Gastroesophageal sphincter (tissue), 4 donors: ENCODE results near the gene USP12. TPM values are rescaled to one million over a fixed set of nuclear protein-coding genes. Genes with fewer than 3 reads are reported as not detected.
A peak's percentile ranks its signal among the peaks of the same experiment; 100 is the strongest.

Source experiments
- ATAC-seq: fragments of 150-250 bp; one replicate; pipeline ENCODE4 v1.9.1; 2016; ENCODE audit warnings: mild to moderate bottlenecking, moderate library complexity
- H3K27ac ChIP-seq, 4 donors: fragments of 200-600 bp; sonication (generic) in 3 of 4; 1 replicate in 3 of 4; 2 replicates in 1 of 4; pipeline ENCODE4 v1.5.1; 2016 to 2019
- H3K27me3 ChIP-seq: fragments of 200-600 bp; sonication (generic); one replicate; pipeline ENCODE4 v1.5.1; 2019
- H3K36me3 ChIP-seq, 2 donors: fragments of 200-600 bp; sonication (generic); one replicate each; pipeline ENCODE4 v1.5.1; 2019; ENCODE audit warnings: control low read depth in 1 of 2
- H3K4me1 ChIP-seq, 3 donors: fragments of 200-600 bp; sonication (generic); 1 replicate in 2 of 3; 2 replicates in 1 of 3; pipeline ENCODE4 v1.5.1; 2016 to 2019; ENCODE audit warnings: control low read depth in 2 of 3
- H3K4me3 ChIP-seq, 2 donors: fragments of 200-600 bp; sonication (generic); one replicate each; pipeline ENCODE4 v1.5.1; 2019; ENCODE audit warnings: mild to moderate bottlenecking in 1 of 2, moderate library complexity in 1 of 2
- H3K9me3 ChIP-seq, 3 donors: fragments of 200-600 bp; sonication (generic); one replicate each; pipeline ENCODE4 v1.5.1; 2017 to 2019; ENCODE audit warnings: control low read depth in 2 of 3
- EP300 ChIP-seq: sonication (generic); formaldehyde crosslinking; IDR thresholded peaks from one replicate; pipeline ENCODE4 v1.6.1; 2017; ENCODE audit warnings: antibody characterized with exemption, mild to moderate bottlenecking
- POLR2A ChIP-seq, 2 donors: fragments of 450-650 bp; IDR thresholded peaks; one replicate each; pipeline ENCODE4 v1.6.1; 2017; ENCODE audit warnings: antibody characterized with exemption in 2 of 2, mild to moderate bottlenecking in 2 of 2, moderate library complexity in 1 of 2
- POLR2AphosphoS5 ChIP-seq: sonication (generic); formaldehyde crosslinking; IDR thresholded peaks from one replicate; pipeline ENCODE4 v1.6.1; 2017; ENCODE audit warnings: antibody characterized with exemption
- WGBS, 2 donors: methylation state at CpG; one replicate each; pipeline ENCODE4 v1.1.5; 2018; ENCODE audit warnings: low coverage in 1 of 2; 5-methylcytosine and 5-hydroxymethylcytosine counted together
- total RNA-seq, 4 donors: library from RNA; depleted of rRNA; stranded (reverse); fragments of >200 nt; gene quantifications; one replicate each; pipeline ENCODE4 v1.1.0, GENCODE V29; 2016
- TF ChIP-seq, protein P1 (sequence below), 4 experiments: fragments of 200-600 bp in 2 of 4; fragments of 450-650 bp in 2 of 4; sonication (generic) in 1 of 4; IDR thresholded peaks; one replicate each; pipeline ENCODE4 v1.5.1; 2017 to 2019; ENCODE audit warnings: antibody characterized with exemption in 4 of 4, mild to moderate bottlenecking in 2 of 4, moderate library complexity in 2 of 4

The USP12 gene
- total RNA-seq, 4 donors from 2014 or later = 55.7 to 116 (median 78.8) TPM

DNA sequence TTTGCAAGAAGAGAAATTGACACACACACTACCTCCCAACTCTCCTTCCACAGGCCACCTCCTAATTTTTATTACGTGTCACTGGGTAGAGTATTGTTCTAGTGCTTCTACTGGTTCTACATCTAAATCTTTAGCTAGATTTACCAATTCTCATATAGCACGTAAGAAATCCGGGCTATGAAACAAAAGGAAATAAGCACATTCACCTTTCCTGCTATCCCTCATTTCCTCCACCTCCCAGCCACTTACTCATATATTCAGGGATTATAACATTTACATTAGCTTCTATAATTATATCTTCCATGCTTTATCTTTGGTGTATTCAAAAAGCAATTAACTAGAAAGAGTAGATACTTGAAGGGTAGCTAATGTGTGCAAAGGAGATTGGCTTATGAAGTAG lies 39.7 kb downstream of the USP12 start:
- no peak for TF ChIP-seq POLR2AphosphoS5
- TF ChIP-seq, protein P1, sequence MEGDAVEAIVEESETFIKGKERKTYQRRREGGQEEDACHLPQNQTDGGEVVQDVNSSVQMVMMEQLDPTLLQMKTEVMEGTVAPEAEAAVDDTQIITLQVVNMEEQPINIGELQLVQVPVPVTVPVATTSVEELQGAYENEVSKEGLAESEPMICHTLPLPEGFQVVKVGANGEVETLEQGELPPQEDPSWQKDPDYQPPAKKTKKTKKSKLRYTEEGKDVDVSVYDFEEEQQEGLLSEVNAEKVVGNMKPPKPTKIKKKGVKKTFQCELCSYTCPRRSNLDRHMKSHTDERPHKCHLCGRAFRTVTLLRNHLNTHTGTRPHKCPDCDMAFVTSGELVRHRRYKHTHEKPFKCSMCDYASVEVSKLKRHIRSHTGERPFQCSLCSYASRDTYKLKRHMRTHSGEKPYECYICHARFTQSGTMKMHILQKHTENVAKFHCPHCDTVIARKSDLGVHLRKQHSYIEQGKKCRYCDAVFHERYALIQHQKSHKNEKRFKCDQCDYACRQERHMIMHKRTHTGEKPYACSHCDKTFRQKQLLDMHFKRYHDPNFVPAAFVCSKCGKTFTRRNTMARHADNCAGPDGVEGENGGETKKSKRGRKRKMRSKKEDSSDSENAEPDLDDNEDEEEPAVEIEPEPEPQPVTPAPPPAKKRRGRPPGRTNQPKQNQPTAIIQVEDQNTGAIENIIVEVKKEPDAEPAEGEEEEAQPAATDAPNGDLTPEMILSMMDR (IDR thresholded peaks at IDR 0.05) = no peak
- TF ChIP-seq EP300 = no peak
- no peak for TF ChIP-seq POLR2A (IDR thresholded peaks at IDR 0.05)
- Histone ChIP-seq H3K27me3 (no peaks in the 10 kb centered on the region), H3K36me3 (no peaks in the 10 kb centered on the region), H3K27ac (peak overlapping the region in 1 of 4 donors; percentile 56), H3K9me3 (peaks cover 0 to 6% (median 0%) of the 10 kb centered on the region in 3 donors), H3K4me1 (peaks cover 12 to 97% (median 23%) of the 10 kb centered on the region in 3 donors), H3K4me3 (no peak overlapping the region)
- 90 to 96% methylated on average over 3 of the region's 3 CpGs for WGBS, 2 donors
- ATAC-seq = no peak

DNA sequence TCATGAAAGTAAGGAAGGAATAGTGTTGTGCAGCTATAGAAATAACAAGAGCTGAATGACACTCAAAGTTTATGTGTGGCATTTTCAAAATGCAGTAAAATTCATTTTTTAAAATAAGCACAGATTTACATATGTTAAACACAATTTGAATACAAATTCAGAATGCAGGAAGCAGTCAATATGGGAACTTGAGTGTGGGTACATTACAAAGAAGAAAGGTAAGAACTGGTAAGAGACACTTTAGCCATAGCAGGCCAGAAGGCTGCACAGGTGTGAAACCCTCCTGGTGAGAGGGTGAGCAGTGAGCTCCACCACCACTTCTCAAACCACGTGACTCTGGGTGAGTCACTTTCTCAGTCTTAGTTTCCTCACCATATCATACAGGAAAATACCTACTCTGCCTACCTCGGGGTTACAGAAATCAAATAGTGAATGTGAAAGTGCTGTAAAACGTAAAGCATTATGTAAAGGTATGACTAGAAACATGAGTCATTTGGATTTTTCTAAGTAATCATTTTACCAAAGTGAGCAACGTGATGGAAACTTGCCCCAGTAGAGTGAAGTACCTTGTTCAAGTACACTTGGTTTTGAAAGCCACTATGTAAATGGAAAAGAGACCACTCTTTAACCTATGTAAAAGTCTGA lies 40.5 kb downstream of the USP12 start:
- no peak for TF ChIP-seq POLR2AphosphoS5
- no peak for TF ChIP-seq EP300
- no peak for TF ChIP-seq POLR2A (IDR thresholded peaks at IDR 0.05)
- TF ChIP-seq, protein P1 (IDR thresholded peaks at IDR 0.05) = no peak
- WGBS, 2 donors = 58 to 69% methylated on average over 3 to 4 of the region's 4 CpGs
- Histone ChIP-seq H3K36me3 (no peaks in the 10 kb centered on the region), H3K4me3 (no peak overlapping the region), H3K27me3 (no peaks in the 10 kb centered on the region), H3K27ac (peak overlapping the region in 3 of 4 donors; percentile 49 to 62 (median 56)), H3K4me1 (peaks cover 19 to 97% (median 27%) of the 10 kb centered on the region in 3 donors), H3K9me3 (peaks cover 0 to 6% (median 0%) of the 10 kb centered on the region in 3 donors)
- peak; percentile 38 for ATAC-seq

DNA sequence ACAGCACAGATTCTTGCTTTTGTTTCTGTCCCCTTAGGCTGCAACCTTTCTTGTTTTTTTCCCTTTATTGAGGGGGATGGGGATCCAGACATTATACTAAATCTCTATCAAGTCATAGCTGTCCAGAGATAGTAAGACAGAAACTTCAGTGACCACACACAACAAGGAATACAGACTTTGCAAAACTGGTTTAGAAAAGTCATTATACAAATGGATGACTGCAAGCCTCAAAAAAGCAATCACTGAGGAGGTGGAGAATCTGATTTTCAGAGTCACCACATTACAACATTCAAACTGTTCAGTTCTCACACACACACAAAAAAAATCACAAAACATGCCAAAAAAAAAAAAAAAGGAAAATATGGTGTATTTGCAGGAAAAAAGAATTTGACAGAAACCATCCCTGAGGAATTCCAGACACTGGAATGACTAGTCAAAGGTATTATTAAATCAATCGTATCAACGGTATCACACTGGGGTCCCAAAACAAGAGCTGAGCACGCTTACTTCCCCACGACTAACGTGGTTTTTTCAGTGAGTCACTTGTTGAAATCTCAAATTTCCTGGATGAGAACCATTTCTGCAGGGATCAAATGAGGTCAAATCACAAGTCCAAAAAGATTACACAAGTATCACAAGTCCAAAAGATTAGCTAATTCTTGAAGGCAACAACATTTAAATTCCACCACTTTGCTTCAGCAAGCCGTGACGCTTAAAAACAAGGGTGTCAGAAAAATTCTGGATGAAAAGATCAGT lies 41.2 kb downstream of the USP12 start:
- H3K4me1 ChIP-seq = peaks cover 21 to 97% (median 27%) of the 10 kb centered on the region in 3 donors
- peak; percentile 52 for TF ChIP-seq POLR2AphosphoS5
- TF ChIP-seq, protein P1 (IDR thresholded peaks at IDR 0.05) = no peak
- WGBS, 2 donors = 33 to 37% methylated on average over 7 of the region's 7 CpGs
- no peaks in the 10 kb centered on the region for H3K36me3 ChIP-seq
- no peaks in the 10 kb centered on the region for H3K27me3 ChIP-seq
- peaks cover 0 to 6% (median 0%) of the 10 kb centered on the region in 3 donors for H3K9me3 ChIP-seq
- ATAC-seq = peak; percentile 78
- peak overlapping the region; percentile 3 to 62 (median 46) for H3K27ac ChIP-seq
- H3K4me3 ChIP-seq = no peak overlapping the region

DNA sequence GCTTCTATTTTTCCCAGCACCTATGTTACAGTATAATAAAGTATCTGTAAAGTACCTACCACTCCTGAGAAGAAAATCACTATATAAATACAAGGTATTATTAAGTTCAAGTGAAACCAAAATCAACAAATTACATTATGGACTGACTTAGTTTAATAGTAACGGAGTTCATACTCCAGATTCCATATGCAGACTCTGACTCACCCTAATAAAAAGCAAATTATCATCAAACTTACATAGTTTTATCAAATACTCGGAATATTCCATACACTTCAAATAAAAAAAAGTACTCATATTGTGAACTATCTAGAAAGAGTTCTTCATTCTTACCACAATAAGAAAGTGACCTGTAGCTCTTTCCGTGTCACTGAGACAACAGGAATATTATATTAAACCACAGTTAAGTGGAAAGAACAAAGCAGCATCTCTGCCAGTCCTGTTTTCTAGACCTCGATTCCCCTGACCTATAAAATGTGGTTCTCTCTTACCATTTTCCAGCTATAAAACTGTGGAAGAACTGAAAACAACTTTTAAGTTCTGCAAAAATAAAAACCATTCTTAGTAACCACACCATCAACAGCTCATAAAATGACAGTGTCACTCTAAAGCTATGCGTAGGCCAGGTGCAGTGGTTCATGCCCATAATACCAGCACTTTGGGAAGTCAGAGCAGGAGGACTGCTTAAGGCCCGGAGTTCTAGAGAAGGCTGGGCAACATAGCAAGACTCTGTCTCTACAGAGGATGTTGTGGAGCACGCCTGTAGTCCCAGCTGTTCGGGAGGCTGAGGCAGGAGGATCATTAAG lies 42.6 kb downstream of the USP12 start:
- no peaks in the 10 kb centered on the region for H3K36me3 ChIP-seq
- ATAC-seq = no peak
- H3K27ac ChIP-seq = peak overlapping the region in 1 of 4 donors; percentile 56
- no peaks in the 10 kb centered on the region for H3K27me3 ChIP-seq
- peaks cover 0 to 6% (median 0%) of the 10 kb centered on the region in 3 donors for H3K9me3 ChIP-seq
- WGBS, 2 donors = 60 to 77% methylated on average over 8 of the region's 8 CpGs
- H3K4me1 ChIP-seq = peaks cover 21 to 99% (median 27%) of the 10 kb centered on the region in 3 donors
- H3K4me3 ChIP-seq = no peak overlapping the region
- TF ChIP-seq POLR2AphosphoS5 (no peak), EP300 (no peak), POLR2A (IDR thresholded peaks at IDR 0.05) (no peak)
- TF ChIP-seq, protein P1 (IDR thresholded peaks at IDR 0.05) = no peak
